Ishikawa (cell line): Measurements from ENCODE around the gene GRIA2.

ENCODE experiments used
- EGR1 ChIP-seq: IDR thresholded peaks from 2 replicates; pipeline ENCODE4 v1.6.1; 2012
- ZBTB7A ChIP-seq: IDR thresholded peaks from 2 replicates; pipeline ENCODE4 v1.6.1; 2012; ENCODE audit warnings: low read depth

DNA sequence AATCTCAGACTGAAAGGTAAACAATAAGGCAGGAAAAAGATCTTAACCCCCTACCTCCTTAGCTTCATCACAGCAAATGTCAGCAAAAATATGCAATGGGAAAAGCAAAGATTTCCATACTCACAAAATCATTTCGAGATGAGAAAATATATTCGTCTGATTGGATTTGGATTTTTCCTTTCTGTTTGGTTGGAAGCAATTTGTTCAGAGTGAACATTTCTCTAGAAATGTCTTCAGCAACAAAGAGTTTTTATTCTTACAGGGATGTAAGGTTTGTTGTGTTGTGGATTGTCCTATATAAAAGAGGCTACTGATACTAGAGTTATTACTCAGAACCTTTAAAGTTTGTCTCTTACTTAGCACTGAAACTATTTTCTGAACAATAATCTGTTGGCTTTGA lies 23.8 kb downstream of the GRIA2 start:
- TF ChIP-seq ZBTB7A (no peak), EGR1 (no peak)
